Measurements from ENCODE around the gene MAP4. TPM values are rescaled to one million over a fixed set of nuclear protein-coding genes. Genes with fewer than 3 reads are reported as not detected.

MAP4 gene
- total RNA-seq, 4 donors from 2014 or later = 214 to 351 (median 231) TPM

GRCh38 chr3:47856669-47857068 lies 159.5 kb downstream of the MAP4 start:
- no peak for ATAC-seq
- H3K9me3 ChIP-seq = no peaks in the 10 kb centered on the region
- no peaks in the 10 kb centered on the region for H3K4me1 ChIP-seq
- no peaks in the 10 kb centered on the region for H3K27me3 ChIP-seq
- TF ChIP-seq POLR2A (IDR thresholded peaks at IDR 0.05) (no peak), EP300 (IDR thresholded peaks at IDR 0.05) (no peak), POLR2AphosphoS5 (IDR thresholded peaks at IDR 0.05) (no peak), CTCF (IDR thresholded peaks at IDR 0.05) (no peak)
- H3K36me3 ChIP-seq = peaks cover 0 to 100% of the 10 kb centered on the region in 2 donors
- no peak overlapping the region for H3K4me3 ChIP-seq
- WGBS, 2 donors (ENCODE audit: low coverage in 1 of 2) = 84% methylated on average over 5 of the region's 11 CpGs; no CpG with 5 or more reads in 1 of the 2 donors
- no peak overlapping the region for H3K27ac ChIP-seq

GRCh38 chr3:47855461-47856383 lies 160.5 kb downstream of the MAP4 start:
- no peak for TF ChIP-seq EP300 (IDR thresholded peaks at IDR 0.05)
- no peak for TF ChIP-seq CTCF (IDR thresholded peaks at IDR 0.05)
- no peak for TF ChIP-seq POLR2A (IDR thresholded peaks at IDR 0.05)
- no peak for TF ChIP-seq POLR2AphosphoS5 (IDR thresholded peaks at IDR 0.05)
- no peaks in the 10 kb centered on the region for H3K27me3 ChIP-seq
- peaks cover 0 to 100% of the 10 kb centered on the region in 2 donors for H3K36me3 ChIP-seq
- WGBS, 2 donors (ENCODE audit: low coverage in 1 of 2) = 87 to 88% methylated on average over 3 to 12 of the region's 21 CpGs
- no peaks in the 10 kb centered on the region for H3K4me1 ChIP-seq
- no peak overlapping the region for H3K27ac ChIP-seq
- no peak for ATAC-seq
- no peaks in the 10 kb centered on the region for H3K9me3 ChIP-seq
- H3K4me3 ChIP-seq = no peak overlapping the region

- H3K4me1 ChIP-seq = no peaks in the 10 kb centered on the region
- no peaks in the 10 kb centered on the region for H3K9me3 ChIP-seq
- no peak for ATAC-seq
- no peak overlapping the region for H3K4me3 ChIP-seq
- H3K27ac ChIP-seq = no peak overlapping the region
- H3K27me3 ChIP-seq = no peaks in the 10 kb centered on the region
- peaks cover 0 to 100% of the 10 kb centered on the region in 2 donors for H3K36me3 ChIP-seq
- TF ChIP-seq POLR2A (IDR thresholded peaks at IDR 0.05) = no peak
- TF ChIP-seq CTCF (IDR thresholded peaks at IDR 0.05) = no peak
- no peak for TF ChIP-seq EP300 (IDR thresholded peaks at IDR 0.05)
- no peak for TF ChIP-seq POLR2AphosphoS5 (IDR thresholded peaks at IDR 0.05)
- 83% methylated on average over 1 of the region's 14 CpGs; no CpG with 5 or more reads in 1 of the 2 donors for WGBS, 2 donors (ENCODE audit: low coverage in 1 of 2)
These were observed 161.3 kb downstream of the MAP4 start for GRCh38 chr3:47854720-47855455.

- Histone ChIP-seq H3K27me3 (no peaks in the 10 kb centered on the region), H3K4me1 (no peaks in the 10 kb centered on the region), H3K9me3 (no peaks in the 10 kb centered on the region), H3K4me3 (no peak overlapping the region), H3K27ac (no peak overlapping the region), H3K36me3 (peaks cover 0 to 100% of the 10 kb centered on the region in 2 donors)
- ATAC-seq = no peak
- 80 to 92% methylated on average over 5 to 10 of the region's 11 CpGs for WGBS, 2 donors (ENCODE audit: low coverage in 1 of 2)
- TF ChIP-seq POLR2AphosphoS5 (IDR thresholded peaks at IDR 0.05) (no peak), EP300 (IDR thresholded peaks at IDR 0.05) (no peak)
These were observed 161.9 kb downstream of the MAP4 start for GRCh38 chr3:47854267-47854666.

Data from gastroesophageal sphincter (tissue), 4 donors.